Activated CD8-positive, alpha-beta memory T cell treated with anti-CD3 and anti-CD28 coated beads for 1 hour (primary cell): ENCODE data around the gene PSMC2.
A peak's percentile ranks its signal among the peaks of the same experiment; 100 is the strongest.

Source experiments
- DNase-seq, 2 donors: peaks; one replicate each; pipeline ENCODE4 v3.0.0-alpha.2; 2020; ENCODE audit warnings: low read depth in 1 of 2; ENCODE audit errors: extremely low read depth in 1 of 2

The PSMC2 gene

GRCh38 chr7:103347507-103348267 lies at the start of gene PSMC2:
TSS of gene PSMC2 (plus strand) at chr7:103347643. CDS start at chr7:103347712, 69 bp downstream.
- DNase-seq: peak; percentile 57 to 62

GRCh38 chr7:103297837-103298179 lies 49.6 kb upstream of the PSMC2 start:
- no peak for DNase-seq

DNA sequence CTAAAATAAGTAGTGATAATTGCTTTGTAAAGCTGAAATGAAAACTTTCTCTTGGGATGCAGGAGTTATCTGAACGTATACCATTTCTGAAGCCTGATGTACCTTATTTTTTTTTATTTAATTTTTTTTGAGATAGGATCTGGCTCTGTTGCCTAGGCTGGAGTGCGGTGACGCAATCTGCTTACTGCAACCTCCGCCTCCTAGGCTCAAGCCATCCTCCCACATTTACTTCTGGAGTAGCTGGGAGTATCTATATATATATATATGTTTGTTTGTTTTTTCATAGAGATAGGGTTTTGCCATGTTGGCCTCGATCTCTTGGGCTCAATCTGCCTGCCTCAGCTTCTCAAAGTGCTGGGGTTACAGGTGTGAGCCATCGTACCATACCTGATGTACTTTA lies 47.8 kb upstream of the PSMC2 start:
- DNase-seq: no peak

DNA sequence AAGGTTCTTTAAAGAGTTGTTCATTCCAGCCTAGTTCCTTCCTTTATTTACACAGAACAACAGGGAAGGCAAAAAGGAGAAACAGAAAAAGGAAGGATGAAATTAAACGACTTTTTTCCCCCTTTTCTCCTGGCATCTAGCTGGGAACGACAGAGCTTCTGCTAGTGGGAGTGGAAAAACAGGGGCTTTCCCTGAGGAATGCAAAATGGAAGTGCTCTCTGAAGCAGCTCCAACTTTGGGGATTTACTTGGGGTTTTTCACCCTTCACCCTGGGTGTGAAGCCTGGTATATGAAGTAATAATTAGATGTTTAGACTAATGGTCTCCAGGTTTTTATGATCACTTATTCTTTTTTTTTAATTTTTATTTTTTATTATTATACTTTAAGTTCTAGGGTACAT lies 46.0 kb upstream of the PSMC2 start:
- DNase-seq: no peak

- no peak for DNase-seq
These were observed 39.8 kb upstream of the PSMC2 start for GRCh38 chr7:103307503-103308231.

DNA sequence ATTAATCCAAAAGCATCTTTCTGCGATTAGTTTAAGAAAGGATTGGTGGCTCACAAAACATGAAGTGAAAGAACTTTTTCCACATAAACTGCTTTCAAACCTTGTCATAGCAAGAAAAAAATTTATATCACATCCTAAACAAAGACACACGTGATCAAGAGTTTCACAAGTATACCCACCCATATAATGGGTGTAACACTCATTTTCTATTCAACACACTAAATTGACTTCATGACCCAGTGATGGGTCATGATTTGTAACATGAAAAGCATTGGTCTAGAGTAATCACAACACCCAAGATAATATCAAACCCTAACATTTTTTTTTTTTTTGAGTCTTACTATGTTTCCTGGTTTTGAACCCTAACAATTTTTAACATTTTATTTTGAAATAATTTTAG lies 32.6 kb upstream of the PSMC2 start:
- DNase-seq: no peak

- DNase-seq: no peak
These were observed 31.0 kb upstream of the PSMC2 start for GRCh38 chr7:103316380-103316941.

DNA sequence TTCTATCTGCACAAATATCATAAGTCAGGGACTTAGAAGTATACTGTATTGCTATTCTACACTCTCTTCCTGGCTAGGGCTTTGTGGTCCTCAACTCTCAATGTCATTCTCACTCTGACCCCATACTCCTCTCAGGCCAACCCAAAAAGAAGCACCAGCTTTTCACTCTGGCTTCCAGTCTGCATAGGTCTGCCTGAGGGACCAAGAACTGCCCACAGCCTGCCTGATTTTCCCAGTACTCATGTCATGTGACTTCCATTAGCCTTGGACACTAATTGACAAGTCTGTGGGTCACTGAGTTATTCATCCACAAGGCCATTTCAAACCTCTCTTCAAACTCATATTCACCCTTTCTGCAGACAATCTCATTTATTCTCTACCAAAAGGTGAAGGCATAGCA lies 30.4 kb upstream of the PSMC2 start:
- no peak for DNase-seq

DNA sequence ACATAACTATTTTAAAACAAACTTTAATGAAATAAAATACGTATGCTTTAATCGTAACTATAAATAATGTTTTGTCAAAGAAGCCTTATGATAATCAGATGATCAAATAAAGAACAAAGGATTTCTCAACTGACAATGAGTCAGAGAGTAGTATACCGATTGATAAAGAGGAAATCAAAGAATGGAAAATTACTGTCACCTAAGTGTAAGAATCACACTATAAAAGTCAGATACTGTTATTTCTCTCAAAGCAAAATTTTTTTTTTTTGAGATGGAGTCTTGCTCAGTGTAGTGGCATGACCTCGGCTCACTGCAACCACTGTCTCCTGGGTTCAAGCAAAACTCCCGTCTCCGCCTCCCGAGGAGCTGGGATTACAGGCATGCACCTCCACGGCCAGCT lies 21.7 kb upstream of the PSMC2 start:
- no peak for DNase-seq

DNA sequence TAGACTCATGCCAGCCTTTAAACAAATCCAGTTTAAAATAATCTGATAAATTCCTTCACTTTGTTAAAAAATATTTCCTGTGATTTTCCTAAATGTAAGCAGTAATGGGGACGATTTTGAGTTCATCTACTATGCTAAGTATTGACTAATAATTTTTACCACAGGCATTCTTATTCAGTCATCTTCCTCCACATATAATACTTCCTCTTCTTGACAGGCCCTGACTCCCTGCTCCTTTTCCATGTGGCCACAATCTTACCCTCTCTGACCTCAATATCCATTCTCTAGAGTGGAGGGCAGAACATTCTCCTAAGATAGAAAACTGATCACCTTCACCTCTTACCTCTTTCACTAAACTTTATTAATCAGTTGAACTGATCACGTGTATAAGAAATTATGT lies 10.7 kb upstream of the PSMC2 start:
- DNase-seq: no peak

DNA sequence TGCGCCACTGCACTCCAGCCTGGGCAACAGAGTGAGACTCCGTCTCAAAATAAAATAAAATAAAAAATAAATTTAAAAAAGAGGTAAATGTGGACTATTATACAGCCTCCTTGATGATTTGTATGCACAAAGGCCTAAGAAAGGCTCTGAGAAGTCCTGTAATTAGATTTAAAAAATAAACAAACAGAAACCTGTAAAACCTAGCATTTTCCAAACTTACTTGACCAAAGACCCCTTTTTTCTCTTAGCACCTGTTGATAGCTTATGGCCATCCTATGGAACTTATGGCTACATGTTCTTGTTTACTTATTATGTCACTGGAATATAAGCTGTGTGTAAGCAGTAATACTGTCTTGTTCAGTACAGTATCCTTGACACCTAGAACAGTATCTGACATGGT lies 8.6 kb upstream of the PSMC2 start:
- DNase-seq: no peak

DNA sequence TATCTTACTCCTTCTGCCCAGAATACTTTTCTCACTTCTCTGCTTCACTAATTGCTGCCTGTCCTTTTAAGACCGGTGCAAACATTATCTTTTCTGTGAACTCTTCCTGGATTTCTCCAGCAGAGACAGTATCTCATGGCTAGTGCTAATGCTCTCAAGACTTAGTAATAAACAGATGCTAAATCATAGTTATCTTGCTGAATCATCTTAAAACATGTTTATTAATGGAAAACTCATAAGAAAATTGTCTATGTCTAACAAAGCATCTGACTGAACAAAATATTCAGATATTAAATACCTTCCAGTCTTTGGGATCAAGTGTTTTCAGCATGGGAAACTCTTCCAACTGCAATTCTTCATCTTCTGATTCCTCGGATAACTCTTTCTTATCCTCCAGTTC lies 6.0 kb upstream of the PSMC2 start:
- no peak for DNase-seq

GRCh38 chr7:103343332-103343731 lies 4.1 kb upstream of the PSMC2 start:
- no peak for DNase-seq

DNA sequence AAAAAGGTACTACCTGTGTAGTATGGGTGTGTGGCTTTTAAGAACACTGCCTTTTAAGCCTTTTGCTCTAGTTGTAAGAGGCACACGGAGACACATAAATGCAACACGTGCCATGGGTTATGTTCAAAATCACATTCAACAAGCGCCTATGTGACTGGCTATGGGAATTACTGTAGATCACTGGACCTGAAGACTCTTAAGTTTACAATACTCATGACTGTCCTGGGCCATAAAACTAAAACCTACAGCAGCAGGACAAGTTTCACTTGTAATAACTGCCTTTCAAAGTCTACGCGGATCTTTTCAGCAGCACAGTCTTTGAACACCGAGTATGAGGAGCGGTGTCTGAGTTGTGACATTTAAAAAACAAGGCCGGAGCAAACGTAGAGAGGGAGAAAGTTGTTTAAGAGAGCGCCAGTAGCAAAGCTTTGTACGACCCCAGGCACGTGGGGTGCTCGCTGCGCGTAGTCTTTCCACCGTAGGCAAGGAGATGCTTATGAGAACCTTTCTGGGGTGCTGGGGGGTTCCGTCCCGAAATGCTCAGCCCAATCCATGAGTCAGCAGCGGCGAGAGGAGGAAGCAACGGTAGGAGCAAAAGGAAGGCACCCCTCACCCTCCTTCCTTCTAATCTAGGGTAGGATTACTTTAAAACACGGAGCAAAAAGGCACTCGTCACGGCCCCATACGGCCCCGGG lies 3.5 kb upstream of the PSMC2 start:
- peak in 1 of 2 donors; percentile 11 for DNase-seq

DNA sequence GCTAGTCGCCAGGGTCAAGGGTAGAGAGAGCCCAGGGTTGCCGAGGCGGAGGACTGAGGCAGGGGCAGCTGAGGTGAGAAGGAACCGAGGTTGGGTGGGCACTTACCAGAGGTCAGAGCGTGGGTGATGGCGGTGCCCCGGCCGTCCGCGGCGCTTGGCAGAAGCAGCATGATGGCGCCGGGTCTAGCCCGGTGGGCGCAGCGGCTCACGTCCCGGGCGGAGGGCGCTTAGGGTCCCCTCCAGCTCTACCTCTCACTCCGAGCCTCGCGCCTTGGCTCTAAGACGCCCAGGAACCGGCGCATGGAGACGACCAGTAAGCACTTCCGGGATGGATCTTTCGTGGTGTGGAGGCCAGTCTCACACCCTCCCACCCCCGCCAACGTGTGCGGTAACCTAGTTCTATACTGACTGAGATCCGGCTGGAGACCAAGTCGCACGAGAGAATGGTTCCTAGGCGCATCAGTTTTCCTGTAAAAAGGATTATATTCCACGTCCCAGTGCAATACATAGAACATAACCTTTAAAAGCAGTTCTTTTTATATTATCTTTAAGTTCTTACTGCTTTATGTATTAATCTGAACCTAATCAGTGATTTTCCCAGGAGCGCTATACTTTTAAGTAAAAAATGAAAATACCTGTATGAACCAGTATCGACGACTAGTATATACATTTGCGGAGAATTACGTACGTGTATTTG lies 2.8 kb upstream of the PSMC2 start, which contains the start of gene DNAJC2:
TSS of gene DNAJC2 (minus strand) at position 315 of the 697 bp plus-strand sequence. CDS start at position 170, 145 bp downstream.
- DNase-seq: peak; percentile 64 to 66

GRCh38 chr7:103346396-103346795 lies 1.0 kb upstream of the PSMC2 start:
- DNase-seq: no peak

- no peak for DNase-seq
These were observed 1.0 kb downstream of the PSMC2 start for GRCh38 chr7:103348452-103348851.

DNA sequence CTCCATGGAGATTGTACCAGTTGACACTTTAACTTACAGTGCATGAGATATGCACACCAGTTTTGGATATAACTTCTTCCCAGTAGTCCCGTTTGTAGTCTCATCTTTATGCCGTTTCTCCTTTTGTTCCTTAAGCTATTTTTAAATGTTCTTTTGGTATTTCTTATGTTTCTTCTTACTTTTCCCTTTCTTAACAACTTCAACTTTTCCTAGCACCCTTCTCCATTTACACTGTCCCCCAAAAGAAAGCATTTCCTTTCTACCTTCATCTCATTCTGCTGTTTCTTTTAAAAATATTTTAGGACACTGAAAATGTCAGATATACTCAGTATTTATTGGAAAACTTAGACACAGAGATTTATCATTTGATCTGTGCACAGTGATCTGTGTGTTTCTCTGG lies 1.5 kb downstream of the PSMC2 start:
- no peak for DNase-seq

DNA sequence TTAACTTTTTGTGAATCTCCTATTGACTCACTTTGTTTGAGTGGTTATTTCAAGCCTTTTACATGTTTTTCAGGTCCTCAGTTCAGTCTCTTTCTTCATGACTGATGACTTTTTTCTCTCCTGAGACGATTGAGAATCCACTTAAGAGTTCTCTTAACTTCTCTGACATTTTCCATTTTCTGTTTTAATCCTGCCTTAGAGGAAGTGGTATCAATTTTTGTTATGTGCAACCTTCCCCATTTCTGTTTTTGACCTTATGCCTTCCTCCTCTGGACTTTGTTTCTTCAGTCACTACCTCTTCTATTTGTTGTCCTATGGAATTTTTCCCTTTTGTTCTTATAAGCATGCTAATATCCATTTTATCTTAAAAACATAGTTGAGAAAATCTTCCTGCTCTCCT lies 2.4 kb downstream of the PSMC2 start:
- DNase-seq: no peak

DNA sequence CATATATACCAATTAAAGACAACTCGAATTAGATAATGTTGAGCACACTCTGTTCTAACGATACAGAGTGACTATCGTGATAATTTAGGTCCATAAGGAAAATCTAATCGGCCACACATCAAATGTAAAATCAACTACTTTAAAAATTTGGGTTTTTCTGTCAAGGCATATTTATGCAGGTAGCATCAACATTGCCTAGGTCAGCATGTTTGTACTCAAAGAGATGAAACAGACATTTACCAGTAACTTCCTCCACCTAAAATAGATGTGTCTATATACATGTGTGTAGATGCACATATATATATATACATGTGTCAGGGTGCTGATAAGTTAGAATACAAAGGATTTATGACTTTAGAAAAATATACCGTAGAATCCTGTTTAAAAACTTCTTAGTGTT lies 22.0 kb downstream of the PSMC2 start:
- no peak for DNase-seq
